DOHH2 (cell line): ENCODE measurements around the gene PYGO2.

ENCODE experiments used
- CTCF ChIP-seq: fragments of 200-600 bp; sonication (generic); IDR thresholded peaks from one replicate; pipeline ENCODE4 v1.5.1; 2014; ENCODE audit warnings: antibody characterized with exemption, mild to moderate bottlenecking, low read depth, low read length; ENCODE audit not compliant: poor library complexity, severe bottlenecking
- EZH2phosphoT487 ChIP-seq: fragments of 200-600 bp; sonication (generic); IDR thresholded peaks from 2 replicates; pipeline ENCODE4 v1.6.1; 2017; ENCODE audit warnings: borderline replicate concordance, mild to moderate bottlenecking, antibody characterized with exemption, low read length, moderate library complexity, mixed read lengths

GRCh38 chr1:154908937-154909336 lies 52.6 kb downstream of the PYGO2 start:
- TF ChIP-seq CTCF (no peak), EZH2phosphoT487 (no peak)
